Kidney (tissue), 14 donors: ENCODE results near the gene ATP1A1. TPM values are rescaled to one million over a fixed set of nuclear protein-coding genes. Genes with fewer than 3 reads are reported as not detected.

Source experiments
- DNase-seq, 5 donors: peaks; one replicate each; pipeline ENCODE4 v3.0.0-alpha.2; 2013 to 2020
- FAIRE-seq: peaks from 2 replicates; lab custom pipeline; 2012; peaks lifted over from hg19 to GRCh38; lab: Jason Lieb, UNC
- H3K27ac ChIP-seq, 2 donors: one replicate each; pipeline ENCODE4 v1.7.0; 2013; ENCODE audit warnings: low read depth in 2 of 2, low read length in 2 of 2, inconsistent platforms in 1 of 2
- H3K27me3 ChIP-seq: one replicate; pipeline ENCODE4 v1.7.1; 2013; ENCODE audit warnings: low read length, inconsistent platforms; ENCODE audit not compliant: control insufficient read depth, insufficient read depth
- H3K36me3 ChIP-seq, 3 donors: one replicate each; pipeline versions ENCODE4 v1.7.0 to v1.7.1; 2013; ENCODE audit warnings: low read length in 3 of 3, control low read depth in 1 of 3, inconsistent platforms in 1 of 3; ENCODE audit not compliant: insufficient read depth in 3 of 3, control insufficient read depth in 2 of 3
- H3K4me1 ChIP-seq, 3 donors: one replicate each; pipeline versions ENCODE4 v1.7.0 to v1.7.1; 2013; ENCODE audit warnings: low read length in 3 of 3, inconsistent platforms in 1 of 3, low read depth in 1 of 3; ENCODE audit not compliant: control insufficient read depth in 2 of 3, insufficient read depth in 2 of 3
- H3K4me3 ChIP-seq, 3 donors: one replicate each; pipeline versions ENCODE4 v1.7.0 to v1.8.1; 2013; ENCODE audit warnings: low read length in 3 of 3, control low read depth in 1 of 3, inconsistent platforms in 1 of 3
- H3K9ac ChIP-seq, 3 donors: one replicate each; pipeline versions ENCODE4 v1.7.0 to v1.7.1; 2013; ENCODE audit warnings: low read length in 3 of 3, control low read depth in 1 of 3, inconsistent platforms in 1 of 3
- H3K9me3 ChIP-seq, 3 donors: one replicate each; pipeline versions ENCODE4 v1.7.0 to v1.7.1; 2013; ENCODE audit warnings: low read length in 3 of 3, control low read depth in 1 of 3, inconsistent platforms in 1 of 3; ENCODE audit not compliant: control insufficient read depth in 2 of 3, insufficient read depth in 1 of 3
- intact Hi-C: fragments of 100-400 bp; cut with DNase I; formaldehyde crosslinking; loops from one replicate; pipeline ENCODE4 v1.11.1; 2022
- polyA plus RNA-seq: library from polyadenylated mRNA; stranded (reverse); fragments of 350-450 nt; fragmentation: Illumina TruSeq; extraction: RNeasy Lipid Tissue Mini Kit (QIAGEN cat#74804); gene quantifications from one replicate; pipeline ENCODE4 v1.2.3, GENCODE V29; 2014; ENCODE audit warnings: low read depth, low replicate concordance; ENCODE audit not compliant: insufficient read depth
- total RNA-seq: library from RNA; stranded (reverse); fragmentation: NEBNext Ultra II Directional; extraction: Animal tissue kit (Norgen Biotek cat#: 25700); gene quantifications from one replicate; pipeline ENCODE4 v1.2.1, GENCODE V29; 2021
- TF ChIP-seq, protein P1 (sequence below): IDR thresholded peaks from 3 replicates; pipeline ENCODE4 v1.5.1; 2012; ENCODE audit warnings: mild to moderate bottlenecking, moderate library complexity, borderline replicate concordance; ENCODE audit not compliant: insufficient read depth; ENCODE audit errors: extremely low read depth
- donor health status: control.
- donor health status: control.
- donor health status: control.
- donor health status: control.
- donor health status: control.
- donor health status: DM: yes; HTN: yes; CAD: no.
- donor health status: Normal renal cell carcinoma (clear cell type).

Gene ATP1A1
- total and polyA plus RNA-seq, 2 donors from 2014 or later: 1,218 to 2,241 TPM

- TF ChIP-seq, protein P1, sequence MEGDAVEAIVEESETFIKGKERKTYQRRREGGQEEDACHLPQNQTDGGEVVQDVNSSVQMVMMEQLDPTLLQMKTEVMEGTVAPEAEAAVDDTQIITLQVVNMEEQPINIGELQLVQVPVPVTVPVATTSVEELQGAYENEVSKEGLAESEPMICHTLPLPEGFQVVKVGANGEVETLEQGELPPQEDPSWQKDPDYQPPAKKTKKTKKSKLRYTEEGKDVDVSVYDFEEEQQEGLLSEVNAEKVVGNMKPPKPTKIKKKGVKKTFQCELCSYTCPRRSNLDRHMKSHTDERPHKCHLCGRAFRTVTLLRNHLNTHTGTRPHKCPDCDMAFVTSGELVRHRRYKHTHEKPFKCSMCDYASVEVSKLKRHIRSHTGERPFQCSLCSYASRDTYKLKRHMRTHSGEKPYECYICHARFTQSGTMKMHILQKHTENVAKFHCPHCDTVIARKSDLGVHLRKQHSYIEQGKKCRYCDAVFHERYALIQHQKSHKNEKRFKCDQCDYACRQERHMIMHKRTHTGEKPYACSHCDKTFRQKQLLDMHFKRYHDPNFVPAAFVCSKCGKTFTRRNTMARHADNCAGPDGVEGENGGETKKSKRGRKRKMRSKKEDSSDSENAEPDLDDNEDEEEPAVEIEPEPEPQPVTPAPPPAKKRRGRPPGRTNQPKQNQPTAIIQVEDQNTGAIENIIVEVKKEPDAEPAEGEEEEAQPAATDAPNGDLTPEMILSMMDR: no peak
- intact Hi-C loops: no loop called here
- H3K4me1 ChIP-seq: peaks cover 2 to 44% (median 18%) of the 10 kb centered on the region in 3 donors
- DNase-seq (peak in 1 of 5 donors; percentile 15), FAIRE-seq (no peak)
- H3K27ac ChIP-seq: peak overlapping the region; percentile 6 to 35
- peaks cover 6 to 35% (median 24%) of the 10 kb centered on the region in 3 donors for H3K36me3 ChIP-seq
- H3K9ac ChIP-seq: peak overlapping the region in 2 of 3 donors; percentile 15 to 22
- H3K27me3 ChIP-seq: no peaks in the 10 kb centered on the region
- H3K9me3 ChIP-seq: no peaks in the 10 kb centered on the region
- H3K4me3 ChIP-seq: peak overlapping the region in 2 of 3 donors; percentile 10 to 14
These were observed 9.9 kb downstream of the ATP1A1 start for GRCh38 chr1:116382857-116383483.

DNA sequence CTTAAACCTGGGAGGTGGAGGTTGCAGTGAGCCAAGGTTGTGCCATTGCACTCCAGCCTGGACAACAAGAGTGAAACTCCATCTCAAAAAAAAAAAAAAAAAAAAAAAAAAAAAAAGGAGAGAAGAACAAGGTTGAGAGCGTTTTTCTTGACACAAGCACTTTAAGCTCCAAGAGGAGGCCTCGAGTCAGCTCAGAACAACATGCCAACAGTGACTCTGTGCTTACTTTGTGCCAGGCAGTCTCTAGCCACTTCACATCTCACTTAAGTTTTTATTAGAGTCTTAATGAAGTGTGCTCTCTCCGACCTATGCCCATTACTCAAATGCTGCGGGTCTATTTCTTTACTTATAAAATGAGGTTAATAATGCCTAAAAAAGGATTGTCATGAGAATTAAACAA lies 13.0 kb downstream of the ATP1A1 start:
- Histone ChIP-seq H3K9me3 (no peaks in the 10 kb centered on the region), H3K9ac (no peak overlapping the region), H3K27ac (no peak overlapping the region), H3K4me3 (no peak overlapping the region), H3K4me1 (peaks cover 2 to 16% (median 12%) of the 10 kb centered on the region in 3 donors), H3K36me3 (peaks cover 27 to 66% (median 54%) of the 10 kb centered on the region in 3 donors), H3K27me3 (no peaks in the 10 kb centered on the region)
- DNase-seq (no peak), FAIRE-seq (no peak)
- intact Hi-C loops: no loop called here
- TF ChIP-seq, protein P1: no peak

DNA sequence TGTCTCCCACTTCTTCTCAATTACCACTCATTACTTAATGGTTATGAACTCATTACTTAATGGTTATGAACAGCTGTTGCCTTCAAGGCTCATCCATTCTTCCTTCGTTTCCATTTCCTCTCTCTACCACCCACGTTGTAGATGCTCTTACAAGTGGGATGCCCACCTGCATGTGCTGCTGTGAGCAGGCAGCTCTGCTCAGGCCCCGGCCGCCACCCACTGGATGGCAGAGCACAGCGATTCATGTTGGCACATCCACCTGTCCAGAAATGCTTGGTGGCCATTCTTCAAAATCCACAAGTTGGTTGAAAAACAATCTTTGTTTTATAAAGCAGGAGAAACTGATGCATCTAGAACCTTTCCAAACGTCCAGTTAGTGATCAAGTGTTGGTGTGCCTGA lies 14.5 kb downstream of the ATP1A1 start:
- TF ChIP-seq, protein P1: no peak
- H3K36me3 ChIP-seq: peaks cover 27 to 81% (median 62%) of the 10 kb centered on the region in 3 donors

More for the DNA sequence above, 14.5 kb downstream of the ATP1A1 start:
- Histone ChIP-seq H3K27me3 (no peaks in the 10 kb centered on the region), H3K4me1 (peaks cover 2 to 18% (median 9%) of the 10 kb centered on the region in 3 donors), H3K4me3 (no peak overlapping the region), H3K9ac (no peak overlapping the region), H3K27ac (no peak overlapping the region), H3K9me3 (no peaks in the 10 kb centered on the region)
- DNase-seq: no peak
- intact Hi-C loops: no loop called here
- no peak for FAIRE-seq
